Astrocyte (in vitro differentiated cells and primary cell): Measurements from ENCODE around the gene CLMN. TPM values are rescaled to one million over a fixed set of nuclear protein-coding genes. Genes with fewer than 3 reads are reported as not detected.

ENCODE experiments used
- DNase-seq: peaks from one replicate; pipeline ENCODE4 v3.0.0-alpha.2; 2010; ENCODE audit warnings: low read depth
- FAIRE-seq: peaks from 2 replicates; lab custom pipeline; 2011; peaks lifted over from hg19 to GRCh38; lab: Jason Lieb, UNC
- H2AFZ ChIP-seq: 2 replicates; pipeline ENCODE4 v1.6.0; 2012; ENCODE audit warnings: low read depth, low read length, inconsistent platforms
- H3K27ac ChIP-seq: 2 replicates; pipeline ENCODE4 v1.5.1; 2011; ENCODE audit warnings: low read depth, low read length, inconsistent platforms
- H3K27me3 ChIP-seq: 2 replicates; pipeline ENCODE4 v1.6.0; 2011; ENCODE audit warnings: low read length, inconsistent platforms; ENCODE audit not compliant: insufficient read depth
- H3K36me3 ChIP-seq: 2 replicates; pipeline ENCODE4 v1.5.1; 2011; ENCODE audit warnings: low read length, inconsistent platforms; ENCODE audit not compliant: insufficient read depth
- H3K4me1 ChIP-seq: 2 replicates; pipeline ENCODE4 v1.5.1; 2011; ENCODE audit warnings: low read length, inconsistent platforms; ENCODE audit not compliant: insufficient read depth
- H3K4me2 ChIP-seq: 2 replicates; pipeline ENCODE4 v1.6.0; 2012; ENCODE audit warnings: low read length, inconsistent platforms
- H3K4me3 ChIP-seq: 2 replicates; pipeline ENCODE4 v1.5.1; 2011; ENCODE audit warnings: low read depth, mild to moderate bottlenecking, low read length, inconsistent platforms; ENCODE audit not compliant: insufficient read depth
- H3K79me2 ChIP-seq: 2 replicates; pipeline ENCODE4 v1.6.0; 2012; ENCODE audit warnings: mild to moderate bottlenecking, low read length, inconsistent platforms; ENCODE audit not compliant: insufficient read depth
- H3K9ac ChIP-seq: 2 replicates; pipeline ENCODE4 v1.6.0; 2012; ENCODE audit warnings: mild to moderate bottlenecking, low read length, inconsistent platforms
- H3K9me3 ChIP-seq: 2 replicates; pipeline ENCODE4 v1.5.1; 2012; ENCODE audit warnings: low read depth, mild to moderate bottlenecking, low read length, inconsistent platforms; ENCODE audit not compliant: insufficient read depth
- H4K20me1 ChIP-seq: 2 replicates; pipeline ENCODE4 v1.6.0; 2012; ENCODE audit warnings: low read length, inconsistent platforms; ENCODE audit not compliant: insufficient read depth
- H3K27ac Mint-ChIP-seq: one replicate; pipeline ENCODE4 v1.8.0; 2021; ENCODE audit warnings: mild to moderate bottlenecking, mixed read lengths; ENCODE audit not compliant: unreplicated experiment
- H3K27me3 Mint-ChIP-seq: one replicate; pipeline ENCODE4 v1.8.0; 2021; ENCODE audit warnings: low read depth, mixed read lengths; ENCODE audit not compliant: unreplicated experiment
- H3K36me3 Mint-ChIP-seq: one replicate; pipeline ENCODE4 v1.8.0; 2021; ENCODE audit warnings: low read depth, mixed read lengths; ENCODE audit not compliant: unreplicated experiment
- H3K4me1 Mint-ChIP-seq: one replicate; pipeline ENCODE4 v1.8.0; 2021; ENCODE audit warnings: low read depth, mixed read lengths; ENCODE audit not compliant: unreplicated experiment
- H3K4me3 Mint-ChIP-seq: one replicate; pipeline ENCODE4 v1.8.0; 2021; ENCODE audit warnings: mild to moderate bottlenecking, moderate library complexity, mixed read lengths; ENCODE audit not compliant: unreplicated experiment
- H3K9me3 Mint-ChIP-seq: one replicate; pipeline ENCODE4 v1.8.0; 2021; ENCODE audit warnings: mild to moderate bottlenecking, mixed read lengths; ENCODE audit not compliant: unreplicated experiment
- EZH2 ChIP-seq: IDR thresholded peaks from 2 replicates; pipeline ENCODE4 v1.6.1; 2012; ENCODE audit warnings: mild to moderate bottlenecking, low read length, inconsistent platforms; ENCODE audit not compliant: insufficient read depth
- total RNA-seq: library from RNA; stranded (reverse); gene quantifications from 2 replicates; pipeline ENCODE4 v1.2.1, GENCODE V29; 2021
- TF ChIP-seq, protein P1 (sequence below): IDR thresholded peaks from 2 replicates; pipeline ENCODE4 v1.5.1; 2011; ENCODE audit warnings: low read depth, mild to moderate bottlenecking, inconsistent platforms, low read length, moderate library complexity; ENCODE audit not compliant: insufficient read depth

The CLMN gene
- total RNA-seq, 1 donor from 2014 or later = 14.0 TPM

GRCh38 chr14:95335071-95335470, 15.4 kb upstream of the CLMN start:
- Mint-ChIP-seq H3K4me3 (no peak overlapping the region), H3K27ac (no peak overlapping the region), H3K9me3 (peaks cover 7% of the 10 kb centered on the region), H3K4me1 (no peaks in the 10 kb centered on the region), H3K27me3 (peaks cover 32% of the 10 kb centered on the region), H3K36me3 (no peaks in the 10 kb centered on the region)
- DNase-seq (no peak), FAIRE-seq (no peak)
- H2AFZ ChIP-seq = no peak overlapping the region
- H4K20me1 ChIP-seq = no peaks in the 10 kb centered on the region
- H3K36me3 ChIP-seq = no peaks in the 10 kb centered on the region
- no peaks in the 10 kb centered on the region for H3K27me3 ChIP-seq
- TF ChIP-seq, protein P1, sequence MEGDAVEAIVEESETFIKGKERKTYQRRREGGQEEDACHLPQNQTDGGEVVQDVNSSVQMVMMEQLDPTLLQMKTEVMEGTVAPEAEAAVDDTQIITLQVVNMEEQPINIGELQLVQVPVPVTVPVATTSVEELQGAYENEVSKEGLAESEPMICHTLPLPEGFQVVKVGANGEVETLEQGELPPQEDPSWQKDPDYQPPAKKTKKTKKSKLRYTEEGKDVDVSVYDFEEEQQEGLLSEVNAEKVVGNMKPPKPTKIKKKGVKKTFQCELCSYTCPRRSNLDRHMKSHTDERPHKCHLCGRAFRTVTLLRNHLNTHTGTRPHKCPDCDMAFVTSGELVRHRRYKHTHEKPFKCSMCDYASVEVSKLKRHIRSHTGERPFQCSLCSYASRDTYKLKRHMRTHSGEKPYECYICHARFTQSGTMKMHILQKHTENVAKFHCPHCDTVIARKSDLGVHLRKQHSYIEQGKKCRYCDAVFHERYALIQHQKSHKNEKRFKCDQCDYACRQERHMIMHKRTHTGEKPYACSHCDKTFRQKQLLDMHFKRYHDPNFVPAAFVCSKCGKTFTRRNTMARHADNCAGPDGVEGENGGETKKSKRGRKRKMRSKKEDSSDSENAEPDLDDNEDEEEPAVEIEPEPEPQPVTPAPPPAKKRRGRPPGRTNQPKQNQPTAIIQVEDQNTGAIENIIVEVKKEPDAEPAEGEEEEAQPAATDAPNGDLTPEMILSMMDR = no peak
- TF ChIP-seq EZH2 = no peak
- H3K4me1 ChIP-seq = no peaks in the 10 kb centered on the region
- H3K9ac ChIP-seq = no peak overlapping the region
- no peak overlapping the region for H3K4me3 ChIP-seq
- H3K9me3 ChIP-seq = no peaks in the 10 kb centered on the region
- H3K27ac ChIP-seq = no peak overlapping the region
- H3K79me2 ChIP-seq = no peaks in the 10 kb centered on the region
- H3K4me2 ChIP-seq = no peak overlapping the region

DNA sequence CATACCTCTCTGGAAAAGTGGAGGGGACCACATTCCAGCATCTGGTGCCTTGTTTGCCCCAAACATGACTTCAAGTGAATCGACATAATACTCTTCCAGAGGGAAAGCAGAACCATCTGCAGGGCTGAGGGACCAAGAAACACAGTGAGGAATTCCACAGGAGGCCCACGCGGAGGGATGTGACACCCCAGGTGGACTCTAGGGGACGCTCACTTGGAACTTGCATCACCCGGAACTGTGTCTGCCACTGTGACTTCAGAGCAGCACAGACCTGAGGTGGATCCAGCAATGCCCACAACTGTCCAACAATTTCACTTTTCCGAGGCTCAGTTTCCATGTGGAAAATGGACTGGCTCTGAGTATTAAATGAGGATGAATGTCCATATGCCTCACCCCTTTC, 14.3 kb upstream of the CLMN start:
- H3K4me1 Mint-ChIP-seq = no peaks in the 10 kb centered on the region
- Histone ChIP-seq H3K9me3 (no peaks in the 10 kb centered on the region), H3K4me3 (no peak overlapping the region), H2AFZ (no peak overlapping the region), H3K27ac (no peak overlapping the region), H3K79me2 (no peaks in the 10 kb centered on the region), H4K20me1 (no peaks in the 10 kb centered on the region), H3K4me2 (no peak overlapping the region), H3K27me3 (peaks cover 3% of the 10 kb centered on the region), H3K4me1 (no peaks in the 10 kb centered on the region), H3K36me3 (no peaks in the 10 kb centered on the region), H3K9ac (no peak overlapping the region)
- FAIRE-seq = no peak
- no peak overlapping the region for H3K4me3 Mint-ChIP-seq
- H3K9me3 Mint-ChIP-seq = peaks cover 7% of the 10 kb centered on the region
- H3K36me3 Mint-ChIP-seq = no peaks in the 10 kb centered on the region
- TF ChIP-seq, protein P1 = no peak
- TF ChIP-seq EZH2 = no peak
- no peak for DNase-seq
- H3K27ac Mint-ChIP-seq = no peak overlapping the region
- H3K27me3 Mint-ChIP-seq = peaks cover 36% of the 10 kb centered on the region

DNA sequence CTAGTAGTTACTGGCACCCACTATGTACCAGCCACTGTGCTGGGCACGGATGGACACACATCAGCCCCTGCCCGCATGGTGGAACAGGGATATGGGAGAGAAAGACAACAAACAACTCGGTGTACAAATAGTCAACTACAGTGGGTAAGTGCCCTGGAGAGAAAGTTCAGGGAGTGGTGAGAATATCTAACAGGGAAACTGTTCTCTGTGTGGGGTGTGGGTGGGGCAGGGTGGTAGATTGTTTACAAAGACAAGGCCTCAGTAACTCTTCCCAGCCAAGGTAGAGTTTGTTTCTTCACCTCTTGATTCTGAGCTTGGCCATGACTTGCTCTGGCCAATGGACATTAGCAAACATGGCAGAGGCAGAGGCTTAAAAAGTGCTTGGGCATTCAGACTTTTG, 12.9 kb upstream of the CLMN start:
- FAIRE-seq (no peak), DNase-seq (no peak)
- Histone ChIP-seq H3K27ac (no peak overlapping the region), H3K79me2 (no peaks in the 10 kb centered on the region), H3K9me3 (no peaks in the 10 kb centered on the region), H4K20me1 (no peaks in the 10 kb centered on the region), H3K9ac (no peak overlapping the region), H3K36me3 (no peaks in the 10 kb centered on the region), H3K4me1 (no peaks in the 10 kb centered on the region), H3K27me3 (peaks cover 3% of the 10 kb centered on the region), H2AFZ (no peak overlapping the region), H3K4me2 (no peak overlapping the region), H3K4me3 (no peak overlapping the region)
- no peak overlapping the region for H3K27ac Mint-ChIP-seq
- H3K9me3 Mint-ChIP-seq = peaks cover 5% of the 10 kb centered on the region
- H3K36me3 Mint-ChIP-seq = no peaks in the 10 kb centered on the region
- H3K4me3 Mint-ChIP-seq = no peak overlapping the region
- no peaks in the 10 kb centered on the region for H3K4me1 Mint-ChIP-seq
- TF ChIP-seq, protein P1 = no peak
- no peak for TF ChIP-seq EZH2
- H3K27me3 Mint-ChIP-seq = peaks cover 33% of the 10 kb centered on the region
